Skeletal muscle tissue (tissue), 4 donors: ENCODE results near the gene LAMC2. TPM values are rescaled to one million over a fixed set of nuclear protein-coding genes. Genes with fewer than 3 reads are reported as not detected.
"Not testable (repeated sequence)": the region's sequence is repeated elsewhere in the genome, so short reads cannot be mapped to it uniquely, and the experiment has no call there.

Source experiments
- H3K27ac ChIP-seq: one replicate; pipeline ENCODE4 v1.7.0; 2013; ENCODE audit warnings: mild to moderate bottlenecking, low read depth, low read length, inconsistent platforms
- H3K27me3 ChIP-seq, 3 donors: one replicate each; pipeline ENCODE4 v1.7.0; 2013; ENCODE audit warnings: low read length in 3 of 3; ENCODE audit not compliant: control insufficient read depth in 3 of 3, insufficient read depth in 3 of 3
- H3K36me3 ChIP-seq, 3 donors: one replicate each; pipeline ENCODE4 v1.7.0; 2013; ENCODE audit warnings: low read length in 3 of 3; ENCODE audit not compliant: control insufficient read depth in 3 of 3, insufficient read depth in 3 of 3
- H3K4me1 ChIP-seq, 3 donors: one replicate each; pipeline ENCODE4 v1.7.0; 2013; ENCODE audit warnings: low read length in 3 of 3, mild to moderate bottlenecking in 3 of 3; ENCODE audit not compliant: control insufficient read depth in 3 of 3, insufficient read depth in 3 of 3
- H3K4me3 ChIP-seq, 3 donors: one replicate each; pipeline ENCODE4 v1.7.0; 2013; ENCODE audit warnings: low read length in 3 of 3
- H3K9ac ChIP-seq, 3 donors: one replicate each; pipeline ENCODE4 v1.7.0; 2013; ENCODE audit warnings: low read length in 3 of 3, mild to moderate bottlenecking in 3 of 3, moderate library complexity in 2 of 3, low read depth in 1 of 3
- H3K9me3 ChIP-seq, 3 donors: one replicate each; pipeline ENCODE4 v1.7.0; 2013; ENCODE audit warnings: low read length in 3 of 3; ENCODE audit not compliant: control insufficient read depth in 3 of 3
- total RNA-seq: library from RNA; depleted of rRNA; stranded (reverse); fragments of >200 nt; gene quantifications from one replicate; pipeline ENCODE4 v1.2.3, GENCODE V29; 2014
- donor health status: Osteomylitis.

The LAMC2 gene
- total RNA-seq, 1 donor from 2014 or later: 0.52 TPM

DNA sequence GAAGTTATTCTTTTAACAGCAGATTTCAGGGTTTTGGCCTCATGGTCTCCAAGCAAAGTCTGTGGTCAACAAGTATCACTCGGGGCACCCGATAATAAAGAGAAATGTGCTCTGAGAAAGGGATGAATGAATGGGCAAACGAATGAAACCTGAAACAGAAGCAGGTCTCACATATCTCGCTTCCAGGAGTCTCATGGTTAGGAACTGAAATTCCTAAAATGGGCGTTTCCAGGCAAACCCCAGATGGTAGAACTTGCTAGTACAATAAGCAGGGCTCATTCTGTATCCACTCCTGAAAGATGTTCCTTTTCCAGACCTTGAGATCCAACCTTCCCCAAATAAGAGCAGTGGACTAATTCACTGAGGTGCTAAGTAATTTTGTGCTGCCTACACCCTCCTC lies 87.2 kb downstream of the LAMC2 start:
- no peak overlapping the region for H3K9ac ChIP-seq
- H3K4me3 ChIP-seq: no peak overlapping the region
- no peaks in the 10 kb centered on the region for H3K36me3 ChIP-seq
- no peaks in the 10 kb centered on the region for H3K27me3 ChIP-seq
- H3K4me1 ChIP-seq: peaks cover 5 to 8% (median 6%) of the 10 kb centered on the region in 3 donors
- no peak overlapping the region for H3K27ac ChIP-seq
- no peaks in the 10 kb centered on the region for H3K9me3 ChIP-seq

DNA sequence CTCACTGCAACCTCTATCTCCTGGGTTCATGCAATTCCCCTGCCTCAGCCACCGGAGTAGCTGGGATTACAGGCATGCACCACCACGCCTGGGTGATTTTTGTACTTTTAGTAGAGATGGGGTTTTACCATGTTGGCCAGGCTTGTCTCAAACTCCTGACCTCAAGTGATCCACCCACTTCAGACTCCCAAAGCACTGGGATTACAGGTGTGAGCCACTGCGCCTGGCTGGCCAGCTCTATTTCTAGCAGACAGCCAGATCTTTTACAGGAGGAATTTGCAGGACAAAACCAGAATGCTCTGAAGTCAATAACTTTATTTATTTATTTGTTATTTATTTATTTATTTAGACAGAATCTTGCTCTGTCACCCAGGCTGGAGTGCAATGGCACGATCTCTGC lies 87.9 kb downstream of the LAMC2 start:
- not testable (repeated sequence) for H3K27ac ChIP-seq, H3K4me3 ChIP-seq, H3K9me3 ChIP-seq, H3K9ac ChIP-seq, H3K27me3 ChIP-seq, H3K36me3 ChIP-seq
- peaks cover 12 to 15% (median 12%) of the 10 kb centered on the region in 3 donors for H3K4me1 ChIP-seq

DNA sequence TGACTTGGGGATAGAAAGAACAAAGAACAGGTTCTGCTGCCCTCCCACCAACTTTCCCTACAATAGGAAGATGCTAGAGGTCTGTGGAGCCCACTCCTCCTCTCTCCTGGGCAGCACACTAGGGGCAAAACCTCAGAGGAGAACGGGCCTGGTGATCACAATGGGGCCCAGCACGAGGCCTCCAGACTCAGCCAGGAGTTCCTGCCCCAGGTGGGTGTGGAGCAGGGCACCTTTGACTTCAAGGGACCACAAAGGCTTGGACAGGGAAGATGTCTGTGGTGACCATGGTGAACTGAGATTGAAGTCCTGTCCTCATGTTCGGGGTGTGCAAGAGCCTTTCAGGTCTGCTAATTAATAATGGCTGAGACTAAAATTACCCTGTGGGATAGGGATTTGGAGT lies 88.8 kb downstream of the LAMC2 start:
- Histone ChIP-seq H3K9ac (no peak overlapping the region), H3K36me3 (no peaks in the 10 kb centered on the region), H3K4me3 (no peak overlapping the region), H3K9me3 (no peaks in the 10 kb centered on the region), H3K27ac (no peak overlapping the region), H3K27me3 (no peaks in the 10 kb centered on the region), H3K4me1 (peaks cover 12 to 17% (median 15%) of the 10 kb centered on the region in 3 donors)

DNA sequence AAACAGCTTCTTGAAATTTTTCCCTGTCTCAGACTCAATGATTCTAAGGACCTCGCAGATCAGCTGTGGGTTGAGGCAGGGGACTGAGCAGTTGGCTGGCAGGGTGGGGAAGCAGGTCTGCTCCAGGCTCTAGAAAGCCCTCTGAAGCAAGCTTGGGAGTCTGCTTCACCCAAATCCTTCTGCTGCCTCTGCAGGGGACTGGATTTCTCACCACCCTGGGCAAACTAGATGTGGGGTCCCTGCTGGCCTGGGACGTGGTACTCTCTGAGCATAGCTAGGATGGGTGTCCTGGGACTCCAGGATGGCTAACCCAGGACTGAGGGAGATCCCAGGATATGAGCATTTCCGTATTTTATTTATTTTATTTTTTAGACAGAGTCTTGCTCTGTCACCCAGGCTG lies 89.3 kb downstream of the LAMC2 start:
- H3K4me1 ChIP-seq: peaks cover 12 to 16% (median 14%) of the 10 kb centered on the region in 3 donors
- H3K27ac ChIP-seq: no peak overlapping the region
- no peaks in the 10 kb centered on the region for H3K36me3 ChIP-seq
- H3K9me3 ChIP-seq: no peaks in the 10 kb centered on the region
- no peak overlapping the region for H3K4me3 ChIP-seq
- no peaks in the 10 kb centered on the region for H3K27me3 ChIP-seq
- no peak overlapping the region for H3K9ac ChIP-seq

DNA sequence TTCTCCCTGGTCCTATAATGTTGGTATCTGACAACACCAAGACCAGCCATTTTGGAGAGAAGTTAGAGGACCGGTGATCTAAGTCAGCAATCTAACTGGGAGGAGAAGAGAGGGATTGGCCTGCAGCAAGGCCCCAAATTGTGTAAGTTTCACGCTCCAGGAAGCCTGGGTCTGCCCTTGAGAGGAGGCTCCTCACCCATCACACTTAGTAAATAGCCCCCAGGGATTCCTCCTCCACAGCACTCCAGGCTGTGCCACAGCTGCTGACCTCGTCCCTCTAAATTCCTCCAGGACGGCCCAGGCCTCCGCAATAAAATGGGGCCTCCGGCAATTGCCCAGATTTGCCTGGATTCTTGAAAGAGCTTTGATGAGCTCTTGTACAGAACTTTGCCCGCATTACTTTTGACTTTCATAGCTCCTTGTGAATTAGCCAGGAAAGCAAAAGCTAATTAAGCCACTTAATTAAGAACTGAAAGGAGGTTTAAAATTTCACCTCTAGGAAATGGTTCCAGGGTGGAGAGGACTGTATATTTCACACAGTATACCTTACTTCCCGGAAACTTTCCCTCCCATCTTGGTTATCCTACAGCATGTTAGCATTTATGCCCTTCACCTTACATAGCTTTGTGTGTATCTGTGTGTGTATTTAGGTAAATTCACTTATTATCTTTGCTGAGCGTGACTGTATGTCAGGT lies 90.5 kb downstream of the LAMC2 start:
- no peaks in the 10 kb centered on the region for H3K36me3 ChIP-seq
- H3K27me3 ChIP-seq: no peaks in the 10 kb centered on the region
- H3K9ac ChIP-seq: no peak overlapping the region
- peaks cover 14 to 19% (median 15%) of the 10 kb centered on the region in 3 donors for H3K4me1 ChIP-seq
- H3K4me3 ChIP-seq: no peak overlapping the region
- no peak overlapping the region for H3K27ac ChIP-seq
- no peaks in the 10 kb centered on the region for H3K9me3 ChIP-seq

DNA sequence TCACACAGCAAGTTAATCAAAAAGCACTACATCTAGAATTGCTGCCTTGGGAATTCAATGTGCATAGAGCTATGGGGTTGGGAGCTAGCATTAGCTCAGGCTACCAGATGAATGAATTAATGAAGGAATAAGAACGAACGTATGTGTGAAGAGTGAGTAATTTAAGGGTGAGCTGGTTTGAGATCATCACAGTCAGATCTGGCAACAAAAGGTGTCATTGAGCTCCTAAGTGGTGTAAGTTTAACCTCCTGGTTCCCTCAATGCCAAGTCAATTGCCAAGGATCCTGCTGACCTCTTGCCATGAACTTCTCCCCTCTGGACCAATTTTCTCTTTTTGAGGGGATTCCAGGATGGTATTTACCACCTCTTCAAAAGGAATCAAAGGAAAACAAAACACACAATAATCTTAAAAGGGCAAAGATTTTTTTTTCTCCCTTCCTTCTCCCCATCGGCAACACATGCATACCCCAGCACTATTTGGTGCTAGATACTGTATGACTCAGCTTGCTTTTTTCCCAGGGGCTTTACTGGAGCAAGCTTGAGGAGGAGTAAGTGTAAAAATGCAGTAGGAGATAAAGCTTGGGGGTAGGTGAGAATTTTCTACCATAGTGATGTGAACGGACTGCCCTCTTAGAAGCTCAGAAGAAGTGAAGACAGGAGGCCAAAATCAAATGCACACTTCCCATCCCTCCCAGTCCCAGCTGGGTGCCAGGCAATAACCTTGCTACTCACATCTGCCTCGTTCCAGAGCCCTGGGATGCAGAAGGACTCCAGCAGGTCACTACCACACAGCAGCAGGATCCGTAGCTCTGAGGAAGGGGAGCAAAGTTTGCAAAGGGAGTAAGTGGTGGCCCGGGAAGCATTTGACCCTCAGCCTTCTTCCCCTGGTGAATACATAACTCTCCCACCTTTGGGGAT lies 92.0 kb downstream of the LAMC2 start:
- Histone ChIP-seq H3K27ac (peak overlapping the region; percentile 49), H3K4me3 (no peak overlapping the region), H3K4me1 (peaks cover 28 to 33% (median 30%) of the 10 kb centered on the region in 3 donors), H3K9me3 (no peaks in the 10 kb centered on the region), H3K27me3 (no peaks in the 10 kb centered on the region), H3K9ac (no peak overlapping the region), H3K36me3 (no peaks in the 10 kb centered on the region)

DNA sequence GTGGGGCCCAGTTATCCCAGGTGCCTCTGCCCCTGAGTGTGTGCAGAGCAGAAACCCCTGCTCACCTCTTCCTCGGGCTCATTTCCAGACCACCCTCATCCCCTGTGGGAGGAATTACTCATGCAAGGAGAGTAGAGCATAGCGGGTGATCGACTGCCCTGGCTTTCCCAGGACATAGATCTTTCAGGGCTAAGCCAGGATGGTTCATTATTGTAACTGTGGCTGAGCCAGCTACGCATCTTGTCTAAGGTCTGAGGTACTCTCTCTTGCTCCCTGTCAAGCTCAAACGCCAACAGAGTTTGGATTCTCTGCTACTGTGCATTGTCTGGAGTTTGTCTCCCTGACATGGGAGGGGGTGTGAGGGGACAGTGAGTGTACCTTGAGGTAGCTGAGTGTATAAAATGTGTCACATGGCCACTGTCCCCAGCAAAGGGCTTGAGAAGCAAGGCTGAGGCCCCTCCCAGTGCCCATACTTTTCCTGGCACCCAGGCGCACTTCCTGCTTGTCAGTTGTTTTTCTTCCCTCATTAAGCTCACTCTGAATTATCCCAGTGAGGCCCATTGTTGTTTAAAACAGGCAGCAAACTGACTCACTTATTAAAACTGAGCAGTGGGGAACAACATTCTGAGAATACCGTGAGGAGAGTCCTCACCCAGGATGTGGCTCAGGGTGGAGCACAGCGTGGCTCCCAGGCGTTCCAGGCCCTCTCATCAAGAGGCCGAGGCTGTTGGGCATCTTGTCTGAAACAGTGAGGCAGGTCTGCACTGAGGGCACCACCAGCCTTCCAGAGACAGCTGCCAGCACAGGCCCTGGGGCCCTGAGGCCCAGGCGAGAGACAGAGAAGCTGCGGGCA lies 92.9 kb downstream of the LAMC2 start:
- Histone ChIP-seq H3K4me3 (no peak overlapping the region), H3K9ac (no peak overlapping the region), H3K36me3 (no peaks in the 10 kb centered on the region), H3K4me1 (peaks cover 32 to 42% (median 38%) of the 10 kb centered on the region in 3 donors), H3K27ac (peak overlapping the region; percentile 49), H3K27me3 (no peaks in the 10 kb centered on the region), H3K9me3 (no peaks in the 10 kb centered on the region)

DNA sequence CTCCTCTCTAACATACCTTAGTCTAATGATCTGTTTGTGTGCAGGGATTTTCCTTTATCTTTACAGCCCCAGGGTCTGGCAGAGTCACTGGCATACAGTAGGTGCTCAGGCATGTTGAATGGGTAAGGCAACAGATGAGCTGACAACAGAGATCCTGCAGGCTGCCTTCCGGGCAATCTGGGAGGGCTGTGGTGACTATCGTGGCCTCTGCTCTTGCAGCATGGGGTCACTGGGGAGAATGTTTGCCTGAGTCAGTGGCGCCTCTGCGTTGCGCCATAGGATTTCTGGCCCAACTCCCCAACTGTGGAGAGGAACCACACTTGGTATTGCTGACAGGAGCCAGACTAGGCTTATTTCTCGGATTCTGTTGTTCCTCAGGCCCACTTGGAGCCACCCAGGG lies 93.8 kb downstream of the LAMC2 start:
- no peaks in the 10 kb centered on the region for H3K36me3 ChIP-seq
- no peaks in the 10 kb centered on the region for H3K9me3 ChIP-seq
- no peak overlapping the region for H3K4me3 ChIP-seq
- H3K4me1 ChIP-seq: peaks cover 32 to 42% (median 39%) of the 10 kb centered on the region in 3 donors
- peak overlapping the region; percentile 49 for H3K27ac ChIP-seq
- H3K9ac ChIP-seq: peak overlapping the region in 1 of 3 donors; percentile 16
- no peaks in the 10 kb centered on the region for H3K27me3 ChIP-seq

DNA sequence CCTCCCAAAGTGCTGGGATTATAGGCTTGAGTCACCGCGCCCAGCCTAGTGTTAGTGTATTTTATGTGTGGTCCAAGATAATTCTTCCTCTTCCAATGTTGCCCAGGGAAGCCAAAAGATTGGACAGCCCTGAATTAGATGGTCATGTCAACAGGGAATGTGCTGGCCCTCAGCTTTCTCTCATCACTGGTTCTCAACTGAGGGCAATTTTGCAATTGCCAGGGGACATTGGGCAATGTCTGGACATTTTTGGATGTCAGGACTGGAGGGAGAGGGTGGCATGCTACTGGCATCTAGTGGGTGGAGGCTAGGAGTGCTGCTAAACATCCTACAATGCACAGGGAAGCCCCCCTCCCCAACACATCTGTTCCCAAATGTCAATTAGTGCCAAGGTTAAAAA lies 95.0 kb downstream of the LAMC2 start:
- H3K36me3 ChIP-seq: no peaks in the 10 kb centered on the region
- H3K27ac ChIP-seq: peak overlapping the region; percentile 87
- peaks cover 32 to 42% (median 39%) of the 10 kb centered on the region in 3 donors for H3K4me1 ChIP-seq
- H3K9me3 ChIP-seq: no peaks in the 10 kb centered on the region
- H3K4me3 ChIP-seq: no peak overlapping the region
- no peaks in the 10 kb centered on the region for H3K27me3 ChIP-seq
- peak overlapping the region in 2 of 3 donors; percentile 60 to 79 for H3K9ac ChIP-seq
